Activated naive CD4-positive, alpha-beta T cell treated with anti-CD3 and anti-CD28 coated beads, Interleukin-2, amount 10 ng/mL, durations not matched to agents 5 hours and 36 hours (primary cell): ENCODE data around the gene TMEM88. TPM values are rescaled to one million over a fixed set of nuclear protein-coding genes. Genes with fewer than 3 reads are reported as not detected.

Source experiments
- total RNA-seq, 2 experiments: library from RNA; stranded (reverse); gene quantifications; one replicate each; pipeline ENCODE4 v1.2.3, GENCODE V29; 2021

TMEM88 gene
- 1 to 10 TPM in 1 of 2 experiments, under 1 TPM in 1; 0.82 to 1.4 TPM for total RNA-seq

GRCh38 chr17:7854851-7855659 lies at the start of gene TMEM88:
TMEM88 (plus strand) TSS chr17:7855066; CDS start chr17:7855075, 9 bp downstream.

GRCh38 chr17:7833795-7834541 lies 20.9 kb upstream of the TMEM88 start, which contains the start of gene KDM6B:
KDM6B (plus strand) TSS chr17:7834217; CDS start chr17:7845555, 11,338 bp downstream.

GRCh38 chr17:7856811-7857712 lies 2.2 kb downstream of the TMEM88 start, which contains the start of gene NAA38:
NAA38 (minus strand) TSS chr17:7857559; CDS start chr17:7857463, 96 bp downstream.

GRCh38 chr17:7857713-7858521 lies 3.1 kb downstream of the TMEM88 start, which contains the start of gene CYB5D1:
CYB5D1 (plus strand) TSS chr17:7858003; CDS start chr17:7858135, 132 bp downstream.

GRCh38 chr17:7888184-7888920 lies 33.5 kb downstream of the TMEM88 start, which contains the start of gene CHD3:
CHD3 (plus strand) TSS chr17:7888789; CDS start chr17:7889001, 212 bp downstream.

Other genes with a start within 250 kb of the TMEM88 start
- gene FXR2, start 240.2 kb upstream of the TMEM88 start, total RNA-seq: 10 to 100 TPM; 29.3 to 32.6 TPM
- 10 to 100 TPM; 32.7 to 38.7 TPM for gene SAT2, start 227.2 kb upstream of the TMEM88 start, total RNA-seq
- gene SHBG, start 224.9 kb upstream of the TMEM88 start, total RNA-seq: not detected
- under 1 TPM; 0.17 to 0.18 TPM for gene ATP1B2, start 204.1 kb upstream of the TMEM88 start, total RNA-seq
- 100 to 1,000 TPM; 147 to 148 TPM for gene TP53, start 167.6 kb upstream of the TMEM88 start, total RNA-seq
- gene WRAP53, start 166.6 kb upstream of the TMEM88 start, total RNA-seq: 10 to 100 TPM; 12.5 to 13.4 TPM
- gene EFNB3, start 149.9 kb upstream of the TMEM88 start, total RNA-seq: not detected
- not detected for gene DNAH2, start 137.3 kb upstream of the TMEM88 start, total RNA-seq
- gene KDM6B, start 20.8 kb upstream of the TMEM88 start, total RNA-seq: 10 to 100 TPM; 20.5 to 21.6 TPM
- 10 to 100 TPM; 54.3 to 54.5 TPM for gene NAA38, start 2.5 kb downstream of the TMEM88 start, total RNA-seq
- gene CYB5D1, start 2.9 kb downstream of the TMEM88 start, total RNA-seq: 1 to 10 TPM; 6.7 to 7.4 TPM
- gene CHD3, start 33.7 kb downstream of the TMEM88 start, total RNA-seq: 100 to 1,000 TPM; 182 to 203 TPM
- 1 to 10 TPM; 5.6 to 7.0 TPM for gene RNF227, start 61.2 kb downstream of the TMEM88 start, total RNA-seq
- gene KCNAB3, start 74.8 kb downstream of the TMEM88 start, total RNA-seq: 10 to 100 TPM; 11.0 to 11.4 TPM
- 100 to 1,000 TPM; 215 to 242 TPM for gene TRAPPC1, start 76.9 kb downstream of the TMEM88 start, total RNA-seq
- 10 to 100 TPM; 54.9 to 55.2 TPM for gene CNTROB, start 77.1 kb downstream of the TMEM88 start, total RNA-seq
- not detected for gene GUCY2D, start 147.5 kb downstream of the TMEM88 start, total RNA-seq
- gene ALOX15B, start 184.0 kb downstream of the TMEM88 start, total RNA-seq: not detected
- gene ALOX12B, start 232.7 kb downstream of the TMEM88 start, total RNA-seq: 1 to 10 TPM in 1 of 2 experiments, under 1 TPM in 1; 0.48 to 1.1 TPM